ENCODE data around the gene DNAJC22. TPM values are rescaled to one million over a fixed set of nuclear protein-coding genes. Genes with fewer than 3 reads are reported as not detected.
A peak's percentile ranks its signal among the peaks of the same experiment; 100 is the strongest.

The DNAJC22 gene
- total and polyA plus RNA-seq, 2 donors from 2014 or later = 15.1 to 16.2 TPM

- DNase-seq (peak in 1 of 5 donors; percentile 48), FAIRE-seq (no peak)
- TF ChIP-seq, protein P1, sequence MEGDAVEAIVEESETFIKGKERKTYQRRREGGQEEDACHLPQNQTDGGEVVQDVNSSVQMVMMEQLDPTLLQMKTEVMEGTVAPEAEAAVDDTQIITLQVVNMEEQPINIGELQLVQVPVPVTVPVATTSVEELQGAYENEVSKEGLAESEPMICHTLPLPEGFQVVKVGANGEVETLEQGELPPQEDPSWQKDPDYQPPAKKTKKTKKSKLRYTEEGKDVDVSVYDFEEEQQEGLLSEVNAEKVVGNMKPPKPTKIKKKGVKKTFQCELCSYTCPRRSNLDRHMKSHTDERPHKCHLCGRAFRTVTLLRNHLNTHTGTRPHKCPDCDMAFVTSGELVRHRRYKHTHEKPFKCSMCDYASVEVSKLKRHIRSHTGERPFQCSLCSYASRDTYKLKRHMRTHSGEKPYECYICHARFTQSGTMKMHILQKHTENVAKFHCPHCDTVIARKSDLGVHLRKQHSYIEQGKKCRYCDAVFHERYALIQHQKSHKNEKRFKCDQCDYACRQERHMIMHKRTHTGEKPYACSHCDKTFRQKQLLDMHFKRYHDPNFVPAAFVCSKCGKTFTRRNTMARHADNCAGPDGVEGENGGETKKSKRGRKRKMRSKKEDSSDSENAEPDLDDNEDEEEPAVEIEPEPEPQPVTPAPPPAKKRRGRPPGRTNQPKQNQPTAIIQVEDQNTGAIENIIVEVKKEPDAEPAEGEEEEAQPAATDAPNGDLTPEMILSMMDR (IDR thresholded peaks at IDR 0.05; ENCODE audit: borderline replicate concordance, extremely low read depth, insufficient read depth) = no peak
- H3K9ac ChIP-seq (ENCODE audit: low read length in 3 of 3) = peak overlapping the region; percentile 16 to 77 (median 71)
- peak overlapping the region; percentile 74 to 81 (median 76) for H3K4me3 ChIP-seq (ENCODE audit: low read length in 3 of 3)
- H3K36me3 ChIP-seq (ENCODE audit: control insufficient read depth in 2 of 3, insufficient read depth in 3 of 3, low read length in 3 of 3) = no peaks in the 10 kb centered on the region
- no peak overlapping the region for H3K27ac ChIP-seq (ENCODE audit: low read depth in 2 of 2, low read length in 2 of 2)
- intact Hi-C loops (cut with DNase I) = no loop called here
- no peaks in the 10 kb centered on the region for H3K9me3 ChIP-seq (ENCODE audit: control insufficient read depth in 2 of 3, insufficient read depth in 1 of 3, low read length in 3 of 3)
- no peaks in the 10 kb centered on the region for H3K27me3 ChIP-seq (ENCODE audit: control insufficient read depth, insufficient read depth, low read length)
- peaks cover 0 to 9% (median 0%) of the 10 kb centered on the region in 3 donors for H3K4me1 ChIP-seq (ENCODE audit: control insufficient read depth in 2 of 3, insufficient read depth in 2 of 3, low read depth in 1 of 3, low read length in 3 of 3)
Measured at GRCh38 chr12:49322367-49322707, 24.4 kb upstream of the DNAJC22 start.

GRCh38 chr12:49322708-49323523 lies 23.8 kb upstream of the DNAJC22 start, which contains the start of gene TROAP:
Gene TROAP, plus strand, starts transcription at chr12:49323255. Its CDS starts 354 bp downstream, at chr12:49323609.
- Histone ChIP-seq H3K36me3 (ENCODE audit: control insufficient read depth in 2 of 3, insufficient read depth in 3 of 3, low read length in 3 of 3) (no peaks in the 10 kb centered on the region), H3K4me1 (ENCODE audit: control insufficient read depth in 2 of 3, insufficient read depth in 2 of 3, low read depth in 1 of 3, low read length in 3 of 3) (peaks cover 0 to 9% (median 0%) of the 10 kb centered on the region in 3 donors), H3K9ac (ENCODE audit: low read length in 3 of 3) (peak within 1 kb of the TSS; percentile 16 to 77 (median 71)), H3K27me3 (ENCODE audit: control insufficient read depth, insufficient read depth, low read length) (no peaks in the 10 kb centered on the region), H3K4me3 (ENCODE audit: low read length in 3 of 3) (peak within 1 kb of the TSS; percentile 76 to 81 (median 79)), H3K9me3 (ENCODE audit: control insufficient read depth in 2 of 3, insufficient read depth in 1 of 3, low read length in 3 of 3) (no peaks in the 10 kb centered on the region), H3K27ac (ENCODE audit: low read depth in 2 of 2, low read length in 2 of 2) (no peak within 1 kb of the TSS)
- TF ChIP-seq, protein P1 (IDR thresholded peaks at IDR 0.05; ENCODE audit: borderline replicate concordance, extremely low read depth, insufficient read depth) = no peak
- FAIRE-seq (peak; percentile 98), DNase-seq (peak; percentile 98 to 100 (median 99))
- intact Hi-C loops (cut with DNase I) = no loop called here

GRCh38 chr12:49323524-49324097 lies 23.1 kb upstream of the DNAJC22 start:
- Histone ChIP-seq H3K27me3 (ENCODE audit: control insufficient read depth, insufficient read depth, low read length) (no peaks in the 10 kb centered on the region), H3K27ac (ENCODE audit: low read depth in 2 of 2, low read length in 2 of 2) (no peak overlapping the region), H3K4me1 (ENCODE audit: control insufficient read depth in 2 of 3, insufficient read depth in 2 of 3, low read depth in 1 of 3, low read length in 3 of 3) (peaks cover 0 to 9% (median 0%) of the 10 kb centered on the region in 3 donors), H3K36me3 (ENCODE audit: control insufficient read depth in 2 of 3, insufficient read depth in 3 of 3, low read length in 3 of 3) (no peaks in the 10 kb centered on the region), H3K9me3 (ENCODE audit: control insufficient read depth in 2 of 3, insufficient read depth in 1 of 3, low read length in 3 of 3) (no peaks in the 10 kb centered on the region), H3K9ac (ENCODE audit: low read length in 3 of 3) (peak overlapping the region in 2 of 3 donors; percentile 33 to 59), H3K4me3 (ENCODE audit: low read length in 3 of 3) (peak overlapping the region; percentile 62 to 79 (median 64))
- FAIRE-seq = no peak
- TF ChIP-seq, protein P1 (IDR thresholded peaks at IDR 0.05; ENCODE audit: borderline replicate concordance, extremely low read depth, insufficient read depth) = no peak
- intact Hi-C loops (cut with DNase I) = no loop called here
- DNase-seq = no peak
